ENCODE measurements around the gene ADCY10. TPM values are rescaled to one million over a fixed set of nuclear protein-coding genes. Genes with fewer than 3 reads are reported as not detected.

The ADCY10 gene
- total RNA-seq, 1 donor from 2014 or later: 1.9 TPM

Other genes with a start within 250 kb of the ADCY10 start
- 108 TPM for gene MPZL1, start 192.2 kb downstream of the ADCY10 start, total RNA-seq (ENCODE audit: insufficient read depth, low replicate concordance)
- gene DCAF6, start 22.5 kb upstream of the ADCY10 start, total RNA-seq (ENCODE audit: insufficient read depth, low replicate concordance): 58.7 TPM
- gene MPC2, start 22.9 kb upstream of the ADCY10 start, total RNA-seq (ENCODE audit: insufficient read depth, low replicate concordance): 34.9 TPM
- gene GPR161, start 222.8 kb upstream of the ADCY10 start, total RNA-seq (ENCODE audit: insufficient read depth, low replicate concordance): 20.0 TPM